Fibroblast of lung (primary cell): ENCODE results near the gene MAP2K6. TPM values are rescaled to one million over a fixed set of nuclear protein-coding genes. Genes with fewer than 3 reads are reported as not detected.

Experiments used
- DNase-seq, 2 donors: peaks; one replicate each; pipeline versions ENCODE4 v3.0.0 to v3.0.0-alpha.2; 2010; ENCODE audit warnings: low read depth in 2 of 2
- H2AFZ ChIP-seq: 2 replicates; pipeline ENCODE4 v1.5.1; 2012; ENCODE audit warnings: low read length, control low read depth, inconsistent platforms
- H3K27ac ChIP-seq: 2 replicates; pipeline ENCODE4 v1.5.1; 2011; ENCODE audit warnings: low read length, control low read depth; ENCODE audit not compliant: insufficient read depth
- H3K27me3 ChIP-seq: 2 replicates; pipeline ENCODE4 v1.5.1; 2011; ENCODE audit warnings: mild to moderate bottlenecking, low read length; ENCODE audit not compliant: control insufficient read depth, insufficient read depth
- H3K36me3 ChIP-seq: 2 replicates; pipeline ENCODE4 v1.5.1; 2011; ENCODE audit warnings: low read length; ENCODE audit not compliant: control insufficient read depth, insufficient read depth
- H3K4me1 ChIP-seq: 2 replicates; pipeline ENCODE4 v1.5.1; 2011; ENCODE audit warnings: low read length; ENCODE audit not compliant: control insufficient read depth, insufficient read depth; ENCODE audit errors: extremely low read depth
- H3K4me2 ChIP-seq: 2 replicates; pipeline ENCODE4 v1.5.1; 2011; ENCODE audit warnings: low read length, control low read depth; ENCODE audit not compliant: insufficient read depth; ENCODE audit errors: extremely low read depth
- H3K4me3 ChIP-seq, 4 experiments: fragments of 200-600 bp in 1 of 4; sonication (generic) in 1 of 4; replicated peaks in 1 of 4; 2 replicates each; pipeline ENCODE4 v1.5.1; 2011 to 2016; ENCODE audit warnings: low read length in 4 of 4, low read depth in 3 of 4, mild to moderate bottlenecking in 3 of 4, control low read depth in 2 of 4, inconsistent platforms in 1 of 4, mixed read lengths in 1 of 4; ENCODE audit not compliant: insufficient read depth in 1 of 4; ENCODE audit errors: control extremely low read depth in 1 of 4
- H3K79me2 ChIP-seq: 2 replicates; pipeline ENCODE4 v1.5.1; 2012; ENCODE audit warnings: mild to moderate bottlenecking, low read length, inconsistent platforms; ENCODE audit not compliant: control insufficient read depth, insufficient read depth
- H3K9ac ChIP-seq: 2 replicates; pipeline ENCODE4 v1.5.1; 2011; ENCODE audit warnings: mild to moderate bottlenecking, low read length, control low read depth; ENCODE audit not compliant: insufficient read depth
- H3K9me3 ChIP-seq: 2 replicates; pipeline ENCODE4 v1.5.1; 2012; ENCODE audit warnings: low read depth, low read length; ENCODE audit not compliant: control insufficient read depth, insufficient read depth
- H4K20me1 ChIP-seq: 2 replicates; pipeline ENCODE4 v1.5.1; 2011; ENCODE audit warnings: low read length; ENCODE audit not compliant: control insufficient read depth, insufficient read depth; ENCODE audit errors: extremely low read depth
- CTCF ChIP-seq, 2 donors: IDR thresholded peaks in 1 of 2; conservative IDR thresholded peaks in 1 of 2; 1 replicate in 1 of 2; 2 replicates in 1 of 2; pipeline ENCODE4 v1.5.1; 2011 to 2012; ENCODE audit warnings: low read length in 2 of 2, control low read depth in 1 of 2, inconsistent platforms in 1 of 2, low read depth in 1 of 2, mild to moderate bottlenecking in 1 of 2
- EZH2 ChIP-seq: IDR thresholded peaks from 2 replicates; pipeline ENCODE4 v1.5.1; 2012; ENCODE audit warnings: low read length, control low read depth, mild to moderate bottlenecking; ENCODE audit errors: missing control alignments
- polyA plus RNA-seq, 2 donors: library from polyadenylated mRNA; depleted of rRNA in 1 of 2; stranded (reverse) in 1 of 2; unstranded in 1 of 2; fragments of >200 nt; gene quantifications; 2 replicates each; pipeline ENCODE4 v1.2.1, GENCODE V29; 2011 to 2012; ENCODE audit warnings: missing spikeins in 1 of 2
- total RNA-seq: library from RNA; depleted of rRNA; stranded (reverse); fragments of >200 nt; gene quantifications from 2 replicates; pipeline ENCODE4 v1.2.1, GENCODE V29; 2014

MAP2K6 gene
- total and polyA plus RNA-seq, 2 donors (not counting 1 experiment from before 2014, with no cell fraction given): 2.7 to 39.5 TPM

GRCh38 chr17:69452664-69453260 lies 38.3 kb downstream of the MAP2K6 start:
- Histone ChIP-seq H3K4me3 (no peak overlapping the region), H3K4me2 (no peak overlapping the region), H3K9me3 (no peaks in the 10 kb centered on the region), H3K27me3 (no peaks in the 10 kb centered on the region), H2AFZ (no peak overlapping the region), H3K9ac (no peak overlapping the region), H3K79me2 (no peaks in the 10 kb centered on the region), H3K36me3 (no peaks in the 10 kb centered on the region), H3K4me1 (no peaks in the 10 kb centered on the region), H4K20me1 (no peaks in the 10 kb centered on the region), H3K27ac (no peak overlapping the region)
- no peak for DNase-seq
- TF ChIP-seq CTCF (conservative IDR thresholded peaks at IDR 0.05 in 1 of 2, IDR thresholded peaks at IDR 0.05 in 1 of 2; ENCODE audit: low read depth in 1 of 2, low read length in 2 of 2) (no peak), EZH2 (no peak)

- DNase-seq: no peak
- no peaks in the 10 kb centered on the region for H3K9me3 ChIP-seq
- no peak for TF ChIP-seq CTCF (conservative IDR thresholded peaks at IDR 0.05 in 1 of 2, IDR thresholded peaks at IDR 0.05 in 1 of 2; ENCODE audit: low read depth in 1 of 2, low read length in 2 of 2)
- TF ChIP-seq EZH2: no peak
Measured at GRCh38 chr17:69454051-69454450, 39.6 kb downstream of the MAP2K6 start.

GRCh38 chr17:69455040-69455439 lies 40.5 kb downstream of the MAP2K6 start:
- DNase-seq: no peak
- TF ChIP-seq CTCF (conservative IDR thresholded peaks at IDR 0.05 in 1 of 2, IDR thresholded peaks at IDR 0.05 in 1 of 2; ENCODE audit: low read depth in 1 of 2, low read length in 2 of 2): no peak
- TF ChIP-seq EZH2: no peak
- Histone ChIP-seq H3K9ac (no peak overlapping the region), H2AFZ (no peak overlapping the region), H3K9me3 (no peaks in the 10 kb centered on the region), H3K4me3 (no peak overlapping the region), H3K79me2 (no peaks in the 10 kb centered on the region), H3K27me3 (no peaks in the 10 kb centered on the region), H3K27ac (no peak overlapping the region), H3K4me2 (no peak overlapping the region), H3K4me1 (no peaks in the 10 kb centered on the region), H3K36me3 (no peaks in the 10 kb centered on the region), H4K20me1 (no peaks in the 10 kb centered on the region)

More at GRCh38 chr17:69454051-69454450, 39.6 kb downstream of the MAP2K6 start:
- Histone ChIP-seq H3K36me3 (no peaks in the 10 kb centered on the region), H3K79me2 (no peaks in the 10 kb centered on the region), H3K4me3 (no peak overlapping the region), H4K20me1 (no peaks in the 10 kb centered on the region), H3K27ac (no peak overlapping the region), H3K4me1 (no peaks in the 10 kb centered on the region), H2AFZ (no peak overlapping the region), H3K9ac (no peak overlapping the region), H3K4me2 (no peak overlapping the region), H3K27me3 (no peaks in the 10 kb centered on the region)
